HG03159 (cell line): ENCODE data around the gene TMEM9.
"Not testable (repeated sequence)": the region's sequence is repeated elsewhere in the genome, so short reads cannot be mapped to it uniquely, and the experiment has no call there.

Experiments used
- ATAC-seq: cut with Tn5 transposase; IDR thresholded peaks from one replicate; pipeline ENCODE4 v1.9.1; 2021; ENCODE audit warnings: mild to moderate bottlenecking, moderate library complexity; ENCODE audit not compliant: unreplicated experiment

The TMEM9 gene

DNA sequence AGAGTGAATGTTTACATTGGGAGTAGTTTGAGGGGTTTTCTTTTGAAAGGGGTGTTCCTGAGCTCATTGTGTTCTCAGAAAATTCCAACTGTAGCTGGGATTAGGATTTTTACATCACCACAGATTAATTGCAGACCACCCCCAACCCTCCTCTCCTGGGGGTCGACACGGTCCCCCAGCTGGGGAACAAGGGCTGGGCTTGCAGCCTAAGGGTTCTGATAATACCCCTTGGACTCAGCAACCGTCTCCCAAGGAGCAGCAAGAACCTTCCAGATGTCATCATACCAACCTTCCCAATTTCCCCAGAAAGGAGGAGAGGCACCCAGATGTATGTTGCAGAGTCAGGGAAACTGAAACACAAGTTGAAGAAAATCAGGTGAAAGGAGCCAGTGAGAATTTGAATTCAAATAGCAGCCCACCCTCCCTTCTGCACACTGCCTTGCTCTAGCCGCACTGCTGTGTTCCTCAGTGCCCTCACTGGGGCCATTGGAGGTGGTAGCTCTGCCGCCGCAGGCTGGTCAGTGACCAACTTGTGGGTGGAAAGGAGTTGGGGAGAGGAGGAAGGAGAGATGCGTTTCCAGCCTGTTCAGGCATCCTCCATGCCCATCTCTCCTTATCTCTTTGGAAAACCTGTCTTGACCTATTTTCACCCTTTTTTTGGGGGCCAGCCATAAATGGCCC, 21.7 kb upstream of the TMEM9 start:
- ATAC-seq, result no peak

DNA sequence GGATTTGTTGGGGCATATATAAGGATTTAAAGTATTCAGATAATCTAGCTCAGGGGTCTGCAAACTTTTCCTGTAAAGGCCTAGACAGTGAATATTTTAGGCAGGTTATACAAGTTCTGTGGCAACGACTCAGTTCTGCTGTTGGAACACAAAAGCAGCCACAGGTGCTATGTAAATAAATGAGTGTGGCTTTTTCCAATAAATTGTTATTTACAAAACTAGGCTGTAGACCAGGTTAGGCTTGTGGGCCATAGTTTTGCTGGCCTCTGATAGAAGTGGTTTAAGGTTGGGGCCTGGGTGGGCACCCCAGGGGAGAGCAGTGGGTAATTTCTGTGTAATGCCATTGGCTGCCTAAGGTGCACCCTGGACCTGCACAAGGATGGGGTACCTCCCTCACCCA, 19.5 kb upstream of the TMEM9 start:
- ATAC-seq, result no peak

DNA sequence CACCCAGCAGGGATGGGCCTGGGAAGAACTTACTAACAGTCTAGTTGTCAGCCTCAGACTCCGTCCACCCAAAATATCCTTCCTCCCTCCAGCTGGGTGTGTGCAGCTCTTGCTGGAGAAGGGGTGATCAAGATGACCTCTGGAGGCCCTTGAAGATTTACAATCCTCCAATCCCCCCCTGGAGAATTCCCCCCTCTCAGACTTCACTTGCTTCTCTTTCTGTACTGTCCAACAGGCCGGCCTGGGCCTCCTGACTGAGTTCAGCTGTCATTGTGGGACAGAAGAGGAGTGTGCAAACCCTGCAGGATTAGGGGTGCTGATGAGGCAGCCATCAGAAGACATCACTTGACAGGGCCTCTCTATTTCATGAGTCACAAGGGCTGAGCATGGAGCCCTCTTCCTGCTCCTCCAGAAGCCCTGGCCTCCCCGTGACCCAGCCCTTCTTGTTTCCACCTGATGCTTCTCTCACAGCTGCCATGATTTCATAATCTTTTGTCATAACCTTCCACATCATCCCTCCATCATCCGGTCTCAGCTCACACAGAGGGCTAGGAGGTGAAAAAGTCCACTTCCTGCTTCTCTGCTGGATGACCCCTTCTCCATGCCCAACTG, 18.8 kb upstream of the TMEM9 start:
- no peak for ATAC-seq

DNA sequence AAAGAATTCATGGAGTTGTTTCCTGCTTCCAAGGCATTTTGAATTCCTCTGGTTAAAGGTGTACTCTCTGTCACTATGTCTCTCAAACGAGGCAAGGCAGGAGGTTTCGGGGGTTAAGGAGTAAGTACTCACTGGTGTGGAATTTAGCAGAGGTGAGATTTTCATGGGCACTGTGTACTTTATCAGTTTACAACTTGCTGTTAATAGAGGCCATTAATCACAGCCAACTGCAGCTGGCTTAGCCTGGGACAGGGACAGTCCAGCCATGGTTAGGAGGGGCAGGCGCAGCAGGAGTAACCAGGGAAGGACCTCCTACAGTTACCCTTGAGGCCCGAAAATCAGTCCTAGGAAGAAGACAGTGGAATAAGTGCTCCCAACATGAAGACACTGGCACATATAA, 18.1 kb upstream of the TMEM9 start:
- no peak for ATAC-seq

DNA sequence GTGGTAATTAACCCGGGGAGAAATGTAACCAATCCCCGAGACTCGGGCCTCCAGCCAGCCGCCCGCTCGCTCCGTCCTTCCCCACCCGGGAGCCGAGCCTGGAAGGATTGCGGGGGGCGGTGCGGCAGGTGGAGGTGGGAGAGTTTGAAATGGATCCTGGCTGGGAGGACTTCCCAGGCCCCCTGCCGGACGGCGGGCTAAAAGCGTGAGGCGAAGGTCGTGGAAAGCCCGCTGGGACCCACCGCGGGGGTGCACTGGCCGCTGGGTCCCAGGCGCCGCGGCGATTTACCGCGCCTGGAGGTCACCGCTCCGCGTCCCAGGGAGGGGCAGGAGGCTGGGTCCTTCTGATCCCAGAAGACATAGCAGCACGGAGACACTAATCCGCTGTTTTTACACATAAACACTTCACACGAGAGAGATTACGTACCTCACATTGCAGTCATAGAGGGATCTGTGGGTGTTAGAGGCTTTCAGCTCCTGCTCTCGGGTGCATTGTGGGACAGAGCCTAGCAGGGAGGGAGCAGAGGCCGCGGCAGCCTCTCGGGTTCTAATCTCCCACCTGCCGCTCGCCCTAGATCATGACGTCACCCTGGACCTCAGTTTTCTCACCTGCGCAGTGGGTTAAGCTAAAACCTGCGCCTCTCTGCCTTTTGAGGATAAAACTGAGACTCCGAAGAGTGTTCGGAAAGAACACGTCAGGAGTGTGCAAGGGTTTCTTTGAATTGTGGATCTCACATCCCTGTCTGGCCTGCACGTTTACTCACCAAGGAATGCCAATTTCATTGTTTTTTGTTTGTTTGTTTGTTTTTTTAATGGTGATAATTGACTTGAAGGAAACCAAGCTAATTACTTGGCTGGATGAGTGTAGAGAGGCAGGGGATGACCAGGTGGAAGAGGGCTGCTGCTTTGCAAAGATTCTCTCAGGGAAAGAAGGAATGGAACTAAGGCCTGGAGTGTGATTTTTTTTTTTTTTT, 17.1 kb upstream of the TMEM9 start:
- peak; percentile 29 for ATAC-seq

DNA sequence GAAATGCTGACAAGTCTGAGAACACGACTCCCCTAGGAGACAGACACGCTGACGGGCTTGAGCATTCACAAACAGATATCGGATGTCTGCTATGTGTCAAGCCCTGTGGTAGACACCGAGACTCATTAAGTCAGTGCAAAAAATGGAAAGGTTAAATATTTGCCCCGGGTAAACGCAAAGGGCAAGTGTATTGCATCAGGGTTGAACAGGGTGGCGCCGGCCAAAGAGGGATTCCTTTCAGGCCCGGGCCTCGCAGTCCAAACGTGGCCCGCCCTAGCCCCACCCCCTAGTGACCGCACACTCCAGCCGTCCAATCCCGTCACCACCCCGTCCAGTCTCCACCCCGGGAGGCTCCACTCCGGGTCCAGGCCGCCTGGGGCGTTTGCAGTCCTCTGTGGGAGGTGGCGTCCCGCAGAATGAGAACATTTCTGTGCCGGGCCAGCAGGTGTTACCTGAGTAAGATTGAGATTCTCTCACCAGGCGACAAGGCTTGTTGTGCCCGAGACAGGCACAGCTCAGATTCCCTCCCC, 16.3 kb upstream of the TMEM9 start:
- peak; percentile 91 for ATAC-seq

DNA sequence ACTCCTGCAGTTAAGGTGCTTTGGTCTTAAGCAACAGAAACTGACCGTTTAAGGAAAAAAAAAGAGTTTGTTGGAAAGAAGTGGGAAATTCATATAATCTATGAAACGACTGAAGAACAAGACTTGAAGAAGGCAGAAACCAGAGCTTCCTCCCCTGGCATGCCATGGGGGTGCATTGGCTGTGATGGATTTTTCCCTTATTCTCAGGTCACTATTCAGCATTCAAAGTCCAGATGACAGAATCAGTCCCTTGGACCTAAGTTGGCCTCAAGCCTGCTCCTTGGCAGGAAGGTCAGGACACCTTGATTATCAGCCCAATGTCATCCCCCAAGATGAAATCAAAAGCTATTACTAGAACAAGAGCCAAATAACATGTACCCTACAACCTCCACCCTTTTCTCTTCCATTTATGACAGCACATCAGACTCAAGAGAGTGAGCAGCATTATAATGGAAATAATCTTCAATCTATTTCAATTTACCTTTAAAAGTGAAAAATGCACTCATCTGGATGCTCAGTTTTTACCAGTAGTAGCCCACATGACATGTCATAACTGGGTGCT, 15.8 kb upstream of the TMEM9 start:
- no peak for ATAC-seq

DNA sequence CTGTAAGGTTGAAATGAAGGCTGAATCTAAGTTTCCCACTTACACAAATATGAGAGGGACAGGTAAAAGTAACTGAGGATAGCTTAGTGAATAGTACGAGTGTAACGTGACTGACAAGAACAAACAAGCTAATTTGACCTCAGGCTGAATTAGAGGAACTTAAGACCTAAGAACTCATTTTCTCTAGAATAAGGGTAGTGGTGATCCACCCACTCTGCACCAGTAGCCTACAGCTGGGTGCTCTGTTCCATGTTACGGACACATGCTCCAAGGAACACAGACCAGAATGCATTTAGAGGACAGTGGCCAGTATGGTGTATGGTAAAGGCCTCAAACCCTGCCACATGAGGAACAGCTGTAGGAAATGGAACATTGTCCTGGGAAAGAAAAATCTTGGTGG, 14.9 kb upstream of the TMEM9 start:
- no peak for ATAC-seq

DNA sequence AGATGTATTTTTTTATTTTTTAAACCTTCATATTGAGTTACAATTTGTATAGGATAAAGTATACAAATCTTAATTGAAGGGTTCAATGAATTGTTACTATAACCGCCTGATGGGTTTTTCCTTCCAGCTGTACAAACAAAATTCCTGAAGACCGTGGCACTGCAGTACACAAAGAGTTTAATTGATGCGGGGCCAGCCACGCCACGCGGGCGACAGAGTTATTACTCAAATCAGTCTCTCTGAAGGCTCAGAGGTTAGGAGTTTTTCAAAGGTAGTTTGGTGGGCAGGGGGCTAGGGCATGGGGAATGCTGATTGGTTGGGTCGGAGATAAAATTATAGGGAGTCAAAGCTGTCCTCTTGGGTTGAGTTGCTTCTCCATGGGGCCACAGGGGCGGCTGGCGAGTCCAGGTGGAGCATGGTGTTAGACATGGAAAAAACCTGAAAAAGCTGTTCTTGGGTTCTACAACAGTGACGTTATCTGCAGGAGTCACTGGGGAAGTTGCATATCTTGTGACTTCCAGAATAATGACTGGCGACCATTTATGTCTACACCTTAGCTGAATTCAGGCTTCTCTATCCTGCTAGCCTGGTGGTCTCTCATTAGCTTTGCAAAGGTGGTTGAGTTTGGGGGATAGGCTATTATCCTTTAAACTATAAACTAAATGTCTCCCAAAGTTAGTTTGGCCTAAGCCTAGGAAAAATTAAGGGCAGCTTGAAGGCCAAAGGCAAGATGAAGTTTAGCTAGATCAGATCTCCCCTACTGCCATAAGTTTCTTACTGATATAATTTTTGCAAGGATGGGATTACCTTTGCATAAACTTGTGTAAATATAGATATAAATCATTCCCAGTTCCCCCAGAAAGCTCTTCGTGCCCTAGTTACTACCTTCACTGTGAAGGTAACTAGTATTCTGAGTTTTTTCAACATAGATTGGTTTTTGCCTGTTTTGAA, 13.0 kb upstream of the TMEM9 start:
- ATAC-seq, result no peak

DNA sequence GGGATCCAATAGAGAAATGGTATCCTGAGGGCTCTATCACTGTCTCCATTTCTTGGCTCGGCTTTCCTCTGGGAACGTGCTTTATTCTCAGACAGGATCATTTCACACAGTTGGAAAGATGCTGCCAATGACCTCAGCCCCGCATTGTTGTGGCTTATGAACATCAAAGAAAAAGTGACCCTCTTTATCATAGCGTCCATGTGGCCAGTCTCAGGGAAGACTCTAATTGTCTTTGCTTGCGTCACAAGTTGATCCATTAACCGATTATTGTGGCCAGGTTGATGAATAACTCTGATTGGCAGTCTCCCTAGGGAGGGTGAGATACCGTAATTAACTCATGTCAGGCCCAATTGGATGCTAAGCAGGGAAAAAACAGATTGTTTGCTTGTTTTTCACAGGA, 10.4 kb upstream of the TMEM9 start:
- ATAC-seq, result no peak

DNA sequence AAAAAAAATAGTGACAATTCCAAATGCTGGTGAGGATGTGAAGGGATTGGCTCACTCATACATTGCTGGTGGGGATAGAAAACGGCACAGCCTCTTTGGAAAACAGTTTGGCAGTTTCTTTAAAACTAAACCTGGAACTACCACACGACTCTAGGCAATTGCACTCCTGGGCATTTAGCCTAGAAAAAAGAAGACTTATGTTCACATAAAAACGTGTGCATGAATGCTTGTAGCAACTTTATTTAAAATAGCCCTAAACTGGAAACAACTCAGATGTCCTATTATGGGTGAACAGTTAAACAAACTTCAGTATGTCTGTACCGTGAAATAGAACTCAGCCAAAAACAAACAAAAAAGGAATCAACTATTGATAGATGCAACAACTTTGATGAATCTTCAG, 9.4 kb upstream of the TMEM9 start:
- ATAC-seq, result no peak

DNA sequence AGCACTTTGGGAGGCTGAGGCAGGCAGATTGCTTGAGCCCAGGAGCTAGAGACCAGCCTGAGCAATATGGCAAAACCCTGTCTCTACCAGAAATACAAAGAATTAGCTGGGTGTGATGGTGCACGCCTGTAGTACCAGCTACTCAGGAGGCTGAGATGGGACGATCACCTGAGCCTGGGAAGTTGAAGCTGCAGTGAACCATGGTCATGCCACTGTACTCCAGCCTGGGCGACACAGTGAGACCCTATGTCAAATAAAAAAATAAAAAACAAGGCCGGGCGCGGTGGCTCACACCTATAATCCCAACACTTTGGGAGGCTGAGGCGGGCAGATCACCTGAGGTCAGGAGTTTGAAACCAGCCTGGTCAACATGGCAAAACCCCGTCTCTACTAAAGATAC, 8.8 kb upstream of the TMEM9 start:
- not testable (repeated sequence) for ATAC-seq

DNA sequence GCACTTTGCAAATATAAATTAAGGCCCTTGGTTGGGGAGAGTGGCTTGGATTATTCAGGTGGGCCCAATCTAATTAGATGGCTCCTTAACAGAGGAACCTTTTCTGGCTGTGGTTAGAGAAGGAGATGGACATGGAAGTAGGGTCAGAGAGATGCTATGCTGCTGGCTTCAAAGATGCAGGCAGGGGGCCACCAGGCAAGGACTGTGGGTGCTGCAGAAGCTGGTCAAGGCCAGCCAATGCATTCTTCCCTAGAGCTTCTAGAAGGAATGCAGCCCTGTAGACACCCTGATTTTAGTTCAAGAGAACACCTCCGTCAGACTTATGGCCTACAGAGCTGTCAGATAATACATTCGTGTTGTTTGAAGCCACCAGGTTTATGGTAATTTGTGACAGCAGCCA, 3.7 kb upstream of the TMEM9 start:
- ATAC-seq, result no peak

DNA sequence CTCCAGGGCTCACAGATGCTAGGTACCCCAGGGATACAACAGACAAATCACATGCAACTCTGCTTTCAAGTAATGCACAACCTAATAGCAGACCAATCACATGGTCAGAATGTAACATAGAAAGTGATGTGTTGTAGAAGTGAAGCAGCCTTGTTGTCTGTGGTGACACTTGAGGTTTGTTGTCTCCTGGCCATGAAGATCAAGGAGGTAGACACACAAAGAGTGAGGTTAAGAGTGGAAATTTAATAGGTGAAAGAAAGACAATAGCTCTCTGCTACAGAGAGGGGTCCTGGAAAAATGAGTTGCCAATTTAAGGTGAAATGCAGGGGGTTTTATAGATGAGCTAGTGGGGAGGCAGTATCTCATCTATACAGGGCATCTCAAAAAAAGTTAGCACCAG, 2.5 kb upstream of the TMEM9 start:
- no peak for ATAC-seq

DNA sequence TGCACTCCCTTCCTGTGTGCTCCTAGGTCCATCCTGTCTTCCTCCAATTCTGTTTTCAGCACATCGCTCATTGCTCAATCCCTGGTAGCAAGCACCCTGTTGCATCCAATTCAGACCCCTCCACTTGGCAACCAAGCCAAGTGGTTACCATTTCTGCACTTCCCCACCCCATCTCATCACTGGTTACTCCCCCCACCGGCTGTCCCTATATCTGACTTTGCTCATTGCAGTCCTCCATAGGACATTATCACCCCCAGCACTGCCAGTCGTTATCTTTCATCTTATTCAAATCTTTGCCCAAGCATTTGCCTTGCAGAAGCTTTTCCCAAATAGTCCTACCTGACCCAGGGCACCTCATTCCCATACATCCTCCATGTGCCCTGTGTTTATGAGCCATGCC, 2.1 kb upstream of the TMEM9 start:
- ATAC-seq, result no peak

DNA sequence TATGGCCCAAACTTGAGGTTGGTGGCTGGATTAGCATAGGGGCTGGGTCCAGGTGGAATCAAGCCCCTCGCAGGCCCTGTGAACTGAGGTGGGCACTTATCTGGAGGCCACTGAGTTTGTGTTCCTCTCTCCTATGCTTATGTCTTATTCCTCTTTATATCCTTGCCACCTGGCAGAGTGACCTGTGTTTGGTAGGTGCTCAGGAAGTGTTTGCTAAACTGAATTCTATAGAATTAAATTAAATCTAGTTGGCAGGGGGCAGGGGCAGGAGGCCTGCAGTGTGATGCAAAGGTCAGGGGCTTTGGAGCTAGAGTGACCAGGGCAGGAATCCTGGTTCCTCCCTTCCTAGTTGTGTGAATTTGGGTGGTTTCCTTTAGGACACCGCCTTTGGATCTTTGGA, 1.1 kb upstream of the TMEM9 start:
- ATAC-seq, result no peak

DNA sequence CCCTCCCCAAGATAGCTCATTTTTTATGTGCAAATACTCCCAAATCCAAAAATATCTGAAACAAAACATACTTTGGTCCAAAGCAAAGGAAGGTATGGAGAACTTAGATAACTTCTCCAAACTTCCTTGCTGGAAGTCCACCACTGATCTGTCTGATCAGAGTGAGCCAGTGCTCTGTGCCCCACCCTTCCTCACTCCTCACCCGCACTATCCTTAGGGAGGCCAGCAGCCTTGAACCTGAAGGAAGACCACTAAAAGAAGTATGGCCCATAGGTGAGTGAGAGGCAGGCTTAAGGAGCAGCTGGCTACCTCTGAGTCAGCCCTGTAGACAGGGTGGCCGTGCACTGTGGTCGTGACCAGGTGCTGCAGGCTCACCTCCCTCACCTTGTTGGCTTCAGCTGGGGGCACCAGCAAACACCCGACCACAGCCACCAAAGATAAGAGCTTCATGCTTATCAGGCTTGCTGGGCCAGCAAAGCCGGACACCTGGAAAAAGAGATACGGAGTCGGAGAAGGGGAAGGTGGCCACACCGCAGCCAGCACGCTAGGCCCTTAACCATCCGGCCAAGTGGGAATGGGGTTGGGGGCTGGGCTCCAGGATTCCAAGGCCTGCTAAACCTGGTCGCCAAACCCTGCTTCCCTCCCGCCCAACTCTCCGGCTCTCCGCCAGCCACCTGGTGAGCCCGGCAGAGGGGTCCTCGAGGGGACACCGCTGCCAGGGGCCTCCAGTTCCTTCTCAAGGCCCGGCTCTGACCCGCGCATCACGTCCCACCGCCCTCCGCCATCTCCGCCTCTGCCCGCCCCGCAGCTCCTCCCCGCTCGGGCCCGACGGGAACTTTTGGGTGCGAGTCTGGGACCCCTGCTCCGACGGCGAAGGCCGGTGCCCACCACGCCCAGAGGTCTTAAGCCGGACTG, 543 bp downstream of the TMEM9 start:
- peak; percentile 75 for ATAC-seq

DNA sequence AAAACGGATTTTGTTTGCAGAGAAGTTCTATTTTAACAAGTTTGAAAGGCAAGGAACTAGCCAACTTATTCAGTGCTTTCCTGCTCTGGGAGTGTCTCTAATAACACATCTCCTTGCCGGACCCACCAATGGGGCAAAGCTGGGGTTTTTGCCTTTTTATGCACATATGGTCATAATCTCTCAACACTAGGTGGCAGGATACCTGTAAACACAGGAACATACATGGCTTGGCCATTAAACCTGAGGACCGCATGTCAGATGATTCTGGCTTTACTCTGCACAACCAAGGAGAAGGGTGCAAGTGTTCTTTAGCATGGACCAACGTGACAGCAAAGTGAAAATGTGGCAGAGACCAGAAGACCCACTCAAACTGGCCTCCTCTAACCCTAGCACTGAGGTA, 4.9 kb downstream of the TMEM9 start:
- no peak for ATAC-seq

DNA sequence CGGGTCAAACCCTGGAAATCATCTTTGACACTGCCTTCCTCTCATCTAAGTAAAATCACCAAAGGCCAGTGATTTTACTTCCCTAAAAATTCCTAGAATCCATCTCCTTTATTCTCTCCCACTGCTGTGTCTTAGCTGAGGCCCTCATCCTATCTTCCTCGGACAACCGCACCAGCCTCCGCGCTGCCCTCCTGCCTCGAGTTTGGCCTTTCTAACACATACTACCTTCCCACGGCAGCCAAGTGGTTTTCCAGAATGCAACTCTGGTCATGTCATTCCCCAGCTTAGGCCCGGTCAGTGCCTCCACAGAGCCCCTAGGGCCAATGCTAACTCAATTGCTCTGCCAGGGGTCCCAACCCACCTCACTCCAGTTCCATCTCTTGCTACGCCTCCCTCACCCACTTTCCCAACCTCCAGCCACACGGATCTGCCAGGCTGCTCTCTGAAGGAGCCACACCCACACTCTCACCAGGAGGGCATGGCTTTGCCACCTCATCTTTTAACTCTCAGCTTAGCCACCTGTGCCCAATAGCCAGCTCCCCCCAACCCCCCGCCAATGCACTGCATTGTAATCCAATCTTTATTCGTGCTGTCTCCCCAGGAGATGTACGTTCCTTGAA, 6.8 kb downstream of the TMEM9 start:
- ATAC-seq, result no peak
